ENCODE results near the gene UBE2J2.

UBE2J2 gene

DNA sequence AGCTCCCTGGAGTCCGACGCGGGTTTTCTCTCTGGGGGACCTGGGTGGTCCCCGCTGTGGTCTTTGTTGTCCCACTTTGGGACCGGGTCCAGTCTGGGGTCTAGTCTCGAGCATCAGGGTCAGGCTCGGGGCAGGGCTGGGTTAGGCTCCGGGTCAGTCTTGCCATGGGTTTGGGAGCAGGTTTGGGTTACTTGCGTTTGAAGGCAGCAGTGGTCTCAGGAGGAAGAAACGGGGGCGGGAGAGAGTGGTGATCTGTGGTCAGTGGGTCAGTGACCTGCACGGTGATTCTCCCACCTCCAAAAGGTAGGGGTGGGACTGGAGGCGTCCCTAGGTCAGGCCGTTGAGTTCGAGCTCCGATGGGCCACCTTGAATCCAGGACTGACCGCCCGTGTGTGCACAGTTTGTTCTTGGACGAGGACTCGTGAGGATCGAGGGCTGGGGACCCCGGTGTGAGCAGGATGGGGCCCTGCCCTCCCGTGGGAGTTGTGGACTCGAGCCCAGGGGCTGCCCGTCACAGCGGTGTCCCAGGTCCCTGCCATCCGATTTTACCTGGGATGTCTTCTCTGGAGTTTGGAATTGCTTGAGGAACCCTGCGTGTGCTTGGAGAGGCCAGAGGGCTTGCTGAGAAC is 39.4 kb downstream of the UBE2J2 start:
- WGBS, result 97% methylated on average over 28 of the region's 28 CpGs
- no peak overlapping the region for H2BK15ac ChIP-seq (ENCODE audit: low read depth, poor library complexity, severe bottlenecking)
- DNase-seq, result no peak
- H3K23ac ChIP-seq (ENCODE audit: low read length in 2 of 2), result no peak overlapping the region
- no peak overlapping the region for H3K18ac ChIP-seq (ENCODE audit: low read depth in 1 of 2, low read length in 2 of 2)
- peaks cover 15% of the 10 kb centered on the region for H3K79me1 ChIP-seq (replicated peaks; ENCODE audit: low read length, poor library complexity, severe bottlenecking)
- peaks cover 6 to 46% of the 10 kb centered on the region in 2 experiments for H3K36me3 ChIP-seq (ENCODE audit: control insufficient read depth in 1 of 2, insufficient read depth in 2 of 2, low read depth in 1 of 2, low read length in 2 of 2)
- H3K27ac ChIP-seq (ENCODE audit: low read length, poor library complexity, severe bottlenecking), result no peak overlapping the region
- H3K4me3 ChIP-seq (ENCODE audit: insufficient read depth in 1 of 2, low read depth in 1 of 2, low read length in 2 of 2), result no peak overlapping the region
- H3K9ac ChIP-seq (ENCODE audit: low read length), result no peak overlapping the region
- no peak overlapping the region for H3K14ac ChIP-seq (ENCODE audit: low read length in 2 of 2)
- no peak overlapping the region for H3K4ac ChIP-seq (ENCODE audit: low read depth in 1 of 2, low read length in 2 of 2)
- H3K4me2 ChIP-seq (ENCODE audit: low read length, poor library complexity, severe bottlenecking), result no peak overlapping the region
- no peak overlapping the region for H2BK120ac ChIP-seq (ENCODE audit: low read depth, low read length)
- no peak overlapping the region for H2BK5ac ChIP-seq (ENCODE audit: low read depth, low read length, poor library complexity, severe bottlenecking)
- no peak overlapping the region for H2AFZ ChIP-seq (ENCODE audit: low read depth, low read length)
- no peak overlapping the region for H4K8ac ChIP-seq (ENCODE audit: low read length)
- peaks cover 3% of the 10 kb centered on the region for H3K9me3 ChIP-seq (ENCODE audit: control insufficient read depth, low read length)
- H2AK5ac ChIP-seq (ENCODE audit: low read length, severe bottlenecking), result no peak overlapping the region
- H4K91ac ChIP-seq (ENCODE audit: low read length), result no peak overlapping the region
- H3K27me3 ChIP-seq (ENCODE audit: control insufficient read depth in 1 of 2, insufficient read depth in 1 of 2, low read length in 2 of 2), result peaks cover 0 to 28% of the 10 kb centered on the region in 2 experiments
- H3K4me1 ChIP-seq (ENCODE audit: control insufficient read depth, insufficient read depth, low read depth, low read length), result peaks cover 45% of the 10 kb centered on the region
- H2BK12ac ChIP-seq (ENCODE audit: low read length in 2 of 2), result peak overlapping the region in 1 of 2 experiments; percentile 11

GRCh38 chr1:1233567-1233892 is 40.1 kb downstream of the UBE2J2 start:
- Histone ChIP-seq H3K9me3 (ENCODE audit: control insufficient read depth, low read length) (peaks cover 3% of the 10 kb centered on the region), H4K8ac (ENCODE audit: low read length) (no peak overlapping the region), H2BK5ac (ENCODE audit: low read depth, low read length, poor library complexity, severe bottlenecking) (no peak overlapping the region), H3K9ac (ENCODE audit: low read length) (no peak overlapping the region), H2BK15ac (ENCODE audit: low read depth, poor library complexity, severe bottlenecking) (no peak overlapping the region), H2AFZ (ENCODE audit: low read depth, low read length) (no peak overlapping the region), H3K79me1 (replicated peaks; ENCODE audit: low read length, poor library complexity, severe bottlenecking) (peaks cover 15% of the 10 kb centered on the region), H4K91ac (ENCODE audit: low read length) (no peak overlapping the region), H3K36me3 (ENCODE audit: control insufficient read depth in 1 of 2, insufficient read depth in 2 of 2, low read depth in 1 of 2, low read length in 2 of 2) (peaks cover 11 to 51% of the 10 kb centered on the region in 2 experiments), H3K4ac (ENCODE audit: low read depth in 1 of 2, low read length in 2 of 2) (no peak overlapping the region), H2BK12ac (ENCODE audit: low read length in 2 of 2) (no peak overlapping the region), H2BK120ac (ENCODE audit: low read depth, low read length) (no peak overlapping the region), H3K14ac (ENCODE audit: low read length in 2 of 2) (no peak overlapping the region), H3K23ac (ENCODE audit: low read length in 2 of 2) (no peak overlapping the region), H3K4me3 (ENCODE audit: insufficient read depth in 1 of 2, low read depth in 1 of 2, low read length in 2 of 2) (no peak overlapping the region), H2AK5ac (ENCODE audit: low read length, severe bottlenecking) (no peak overlapping the region), H3K18ac (ENCODE audit: low read depth in 1 of 2, low read length in 2 of 2) (no peak overlapping the region), H3K4me1 (ENCODE audit: control insufficient read depth, insufficient read depth, low read depth, low read length) (peaks cover 47% of the 10 kb centered on the region), H3K27me3 (ENCODE audit: control insufficient read depth in 1 of 2, insufficient read depth in 1 of 2, low read length in 2 of 2) (peaks cover 0 to 20% of the 10 kb centered on the region in 2 experiments), H3K27ac (ENCODE audit: low read length, poor library complexity, severe bottlenecking) (no peak overlapping the region), H3K4me2 (ENCODE audit: low read length, poor library complexity, severe bottlenecking) (no peak overlapping the region)
- WGBS, result 98% methylated on average over 15 of the region's 15 CpGs
- DNase-seq, result no peak

GRCh38 chr1:1232796-1233566 is 40.7 kb downstream of the UBE2J2 start:
- H3K4me1 ChIP-seq (ENCODE audit: control insufficient read depth, insufficient read depth, low read depth, low read length), result peaks cover 44% of the 10 kb centered on the region
- no peak overlapping the region for H2BK15ac ChIP-seq (ENCODE audit: low read depth, poor library complexity, severe bottlenecking)
- H3K9ac ChIP-seq (ENCODE audit: low read length), result no peak overlapping the region
- H3K79me1 ChIP-seq (replicated peaks; ENCODE audit: low read length, poor library complexity, severe bottlenecking), result peaks cover 18% of the 10 kb centered on the region
- 98% methylated on average over 98 of the region's 98 CpGs for WGBS
- no peak overlapping the region for H3K27ac ChIP-seq (ENCODE audit: low read length, poor library complexity, severe bottlenecking)
- peak overlapping the region; percentile 12 to 83 for H2BK12ac ChIP-seq (ENCODE audit: low read length in 2 of 2)
- H3K36me3 ChIP-seq (ENCODE audit: control insufficient read depth in 1 of 2, insufficient read depth in 2 of 2, low read depth in 1 of 2, low read length in 2 of 2), result peaks cover 16 to 56% of the 10 kb centered on the region in 2 experiments
- peak overlapping the region; percentile 99 for H4K91ac ChIP-seq (ENCODE audit: low read length)
- H3K18ac ChIP-seq (ENCODE audit: low read depth in 1 of 2, low read length in 2 of 2), result peak overlapping the region; percentile 80 to 96
- no peak overlapping the region for H3K23ac ChIP-seq (ENCODE audit: low read length in 2 of 2)
- no peak for DNase-seq
- H2AFZ ChIP-seq (ENCODE audit: low read depth, low read length), result no peak overlapping the region
- H2BK120ac ChIP-seq (ENCODE audit: low read depth, low read length), result peak overlapping the region; percentile 54
- H2BK5ac ChIP-seq (ENCODE audit: low read depth, low read length, poor library complexity, severe bottlenecking), result no peak overlapping the region
- peaks cover 3% of the 10 kb centered on the region for H3K9me3 ChIP-seq (ENCODE audit: control insufficient read depth, low read length)
- peak overlapping the region; percentile 53 to 66 for H3K4me3 ChIP-seq (ENCODE audit: insufficient read depth in 1 of 2, low read depth in 1 of 2, low read length in 2 of 2)
- H3K14ac ChIP-seq (ENCODE audit: low read length in 2 of 2), result peak overlapping the region in 1 of 2 experiments; percentile 96
- peak overlapping the region; percentile 60 for H3K4me2 ChIP-seq (ENCODE audit: low read length, poor library complexity, severe bottlenecking)
- H2AK5ac ChIP-seq (ENCODE audit: low read length, severe bottlenecking), result peak overlapping the region; percentile 92
- H4K8ac ChIP-seq (ENCODE audit: low read length), result peak overlapping the region; percentile 100
- H3K27me3 ChIP-seq (ENCODE audit: control insufficient read depth in 1 of 2, insufficient read depth in 1 of 2, low read length in 2 of 2), result peaks cover 0 to 15% of the 10 kb centered on the region in 2 experiments
- H3K4ac ChIP-seq (ENCODE audit: low read depth in 1 of 2, low read length in 2 of 2), result peak overlapping the region; percentile 96 to 98

GRCh38 chr1:1232208-1232795 is 41.4 kb downstream of the UBE2J2 start, which contains the start of gene B3GALT6:
Gene B3GALT6 (plus strand): TSS chr1:1232237. CDS start chr1:1232279, 42 bp downstream.
- peak within 1 kb of the TSS; percentile 85 for H2BK5ac ChIP-seq (ENCODE audit: low read depth, low read length, poor library complexity, severe bottlenecking)

More at GRCh38 chr1:1232208-1232795, 41.4 kb downstream of the UBE2J2 start, which contains the start of gene B3GALT6:
- Histone ChIP-seq H3K36me3 (ENCODE audit: control insufficient read depth in 1 of 2, insufficient read depth in 2 of 2, low read depth in 1 of 2, low read length in 2 of 2) (peaks cover 22 to 63% of the 10 kb centered on the region in 2 experiments), H3K18ac (ENCODE audit: low read depth in 1 of 2, low read length in 2 of 2) (peak within 1 kb of the TSS; percentile 95 to 96), H3K9me3 (ENCODE audit: control insufficient read depth, low read length) (peaks cover 3% of the 10 kb centered on the region), H2BK120ac (ENCODE audit: low read depth, low read length) (peak within 1 kb of the TSS; percentile 80), H3K4me3 (ENCODE audit: insufficient read depth in 1 of 2, low read depth in 1 of 2, low read length in 2 of 2) (peak within 1 kb of the TSS; percentile 94 to 95), H3K27ac (ENCODE audit: low read length, poor library complexity, severe bottlenecking) (peak within 1 kb of the TSS; percentile 42), H2BK12ac (ENCODE audit: low read length in 2 of 2) (peak within 1 kb of the TSS; percentile 12 to 83), H4K8ac (ENCODE audit: low read length) (peak within 1 kb of the TSS; percentile 100), H3K9ac (ENCODE audit: low read length) (peak within 1 kb of the TSS; percentile 93), H3K14ac (ENCODE audit: low read length in 2 of 2) (peak within 1 kb of the TSS in 1 of 2 experiments; percentile 96), H2BK15ac (ENCODE audit: low read depth, poor library complexity, severe bottlenecking) (no peak within 1 kb of the TSS), H3K4me1 (ENCODE audit: control insufficient read depth, insufficient read depth, low read depth, low read length) (peaks cover 37% of the 10 kb centered on the region), H2AK5ac (ENCODE audit: low read length, severe bottlenecking) (peak within 1 kb of the TSS; percentile 92), H2AFZ (ENCODE audit: low read depth, low read length) (peak within 1 kb of the TSS; percentile 80), H3K79me1 (replicated peaks; ENCODE audit: low read length, poor library complexity, severe bottlenecking) (peaks cover 23% of the 10 kb centered on the region), H3K4ac (ENCODE audit: low read depth in 1 of 2, low read length in 2 of 2) (peak within 1 kb of the TSS; percentile 96 to 98), H3K23ac (ENCODE audit: low read length in 2 of 2) (peak within 1 kb of the TSS in 1 of 2 experiments; percentile 98), H3K27me3 (ENCODE audit: control insufficient read depth in 1 of 2, insufficient read depth in 1 of 2, low read length in 2 of 2) (peaks cover 0 to 8% of the 10 kb centered on the region in 2 experiments), H3K4me2 (ENCODE audit: low read length, poor library complexity, severe bottlenecking) (peak within 1 kb of the TSS; percentile 60), H4K91ac (ENCODE audit: low read length) (peak within 1 kb of the TSS; percentile 99)
- no peak for DNase-seq
- WGBS, result 62% methylated on average over 38 of the region's 100 CpGs
